Activated CD8-positive, alpha-beta T cell treated with anti-CD3 and anti-CD28 coated beads for 36 hours (primary cell): ENCODE results near the gene TMEM43. TPM values are rescaled to one million over a fixed set of nuclear protein-coding genes. Genes with fewer than 3 reads are reported as not detected.

Experiments
- ATAC-seq: fragments of 200-7000 bp; cut with Tn5 transposase; one replicate; pipeline ENCODE4 v1.10.0; 2021; ENCODE audit warnings: mild to moderate bottlenecking, moderate library complexity
- CTCF ChIA-PET: fragments of 350-600 bp; sonication (Branson Sonifier 250); formaldehyde crosslinking; loops from one replicate; lab custom pipeline; 2021; ENCODE audit warnings: antibody characterized with exemption; lab: Charles Lee
- POLR2A ChIA-PET: fragments of 350-600 bp; sonication (Branson Sonifier 250); formaldehyde crosslinking; loops from one replicate; lab custom pipeline; 2021; ENCODE audit warnings: antibody characterized with exemption; lab: Charles Lee
- DNase-seq: peaks from one replicate; pipeline ENCODE4 v3.0.0-alpha.2; 2020
- H3K27ac Mint-ChIP-seq: one replicate; pipeline ENCODE4 v1.8.0; 2021; ENCODE audit warnings: mild to moderate bottlenecking, mixed read lengths
- H3K27me3 Mint-ChIP-seq: one replicate; pipeline ENCODE4 v1.8.0; 2021; ENCODE audit warnings: mixed read lengths
- H3K36me3 Mint-ChIP-seq: one replicate; pipeline ENCODE4 v1.8.0; 2021; ENCODE audit warnings: low read depth, mixed read lengths
- H3K4me1 Mint-ChIP-seq: one replicate; pipeline ENCODE4 v1.8.0; 2021; ENCODE audit warnings: low read depth, mixed read lengths
- H3K4me3 Mint-ChIP-seq: one replicate; pipeline ENCODE4 v1.8.0; 2021; ENCODE audit warnings: mild to moderate bottlenecking, moderate library complexity, mixed read lengths
- H3K9me3 Mint-ChIP-seq: one replicate; pipeline ENCODE4 v1.8.0; 2021; ENCODE audit warnings: mixed read lengths
- intact Hi-C: fragments of 100-400 bp; cut with micrococcal nuclease; formaldehyde crosslinking; loops from one replicate; pipeline ENCODE4 v1.10.0; 2022
- total RNA-seq, 2 experiments: library from RNA; stranded (reverse); gene quantifications; one replicate each; pipeline ENCODE4 v1.2.3, GENCODE V29; 2021
- TF ChIP-seq, protein P1 (sequence below): fragments of 200-600 bp; IDR thresholded peaks from one replicate; pipeline ENCODE4 v1.8.0; 2022; ENCODE audit warnings: antibody characterized with exemption, mild to moderate bottlenecking

The TMEM43 gene
- total RNA-seq, 2 experiments from 2014 or later = 19.7 to 20.2 TPM

GRCh38 chr3:14133188-14133800, 8.4 kb downstream of the TMEM43 start:
- H3K27me3 Mint-ChIP-seq = no peaks in the 10 kb centered on the region
- CTCF ChIA-PET = no interaction called here
- no peak overlapping the region for H3K27ac Mint-ChIP-seq
- no peaks in the 10 kb centered on the region for H3K9me3 Mint-ChIP-seq
- TF ChIP-seq, protein P1, sequence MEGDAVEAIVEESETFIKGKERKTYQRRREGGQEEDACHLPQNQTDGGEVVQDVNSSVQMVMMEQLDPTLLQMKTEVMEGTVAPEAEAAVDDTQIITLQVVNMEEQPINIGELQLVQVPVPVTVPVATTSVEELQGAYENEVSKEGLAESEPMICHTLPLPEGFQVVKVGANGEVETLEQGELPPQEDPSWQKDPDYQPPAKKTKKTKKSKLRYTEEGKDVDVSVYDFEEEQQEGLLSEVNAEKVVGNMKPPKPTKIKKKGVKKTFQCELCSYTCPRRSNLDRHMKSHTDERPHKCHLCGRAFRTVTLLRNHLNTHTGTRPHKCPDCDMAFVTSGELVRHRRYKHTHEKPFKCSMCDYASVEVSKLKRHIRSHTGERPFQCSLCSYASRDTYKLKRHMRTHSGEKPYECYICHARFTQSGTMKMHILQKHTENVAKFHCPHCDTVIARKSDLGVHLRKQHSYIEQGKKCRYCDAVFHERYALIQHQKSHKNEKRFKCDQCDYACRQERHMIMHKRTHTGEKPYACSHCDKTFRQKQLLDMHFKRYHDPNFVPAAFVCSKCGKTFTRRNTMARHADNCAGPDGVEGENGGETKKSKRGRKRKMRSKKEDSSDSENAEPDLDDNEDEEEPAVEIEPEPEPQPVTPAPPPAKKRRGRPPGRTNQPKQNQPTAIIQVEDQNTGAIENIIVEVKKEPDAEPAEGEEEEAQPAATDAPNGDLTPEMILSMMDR = no peak
- H3K4me3 Mint-ChIP-seq = no peak overlapping the region
- peaks cover 45% of the 10 kb centered on the region for H3K36me3 Mint-ChIP-seq
- DNase-seq = no peak
- intact Hi-C loops = no loop called here
- H3K4me1 Mint-ChIP-seq = peaks cover 1% of the 10 kb centered on the region
- POLR2A ChIA-PET = interaction anchor here (0.5 to 3.1 kb wide), 7 partner anchors 8 to 166 kb away, joined by 3 to 12 read pairs (median 3); partner anchors contain the start of genes CHCHD4, LSM3, TMEM43 and XPC
- no peak for ATAC-seq

DNA sequence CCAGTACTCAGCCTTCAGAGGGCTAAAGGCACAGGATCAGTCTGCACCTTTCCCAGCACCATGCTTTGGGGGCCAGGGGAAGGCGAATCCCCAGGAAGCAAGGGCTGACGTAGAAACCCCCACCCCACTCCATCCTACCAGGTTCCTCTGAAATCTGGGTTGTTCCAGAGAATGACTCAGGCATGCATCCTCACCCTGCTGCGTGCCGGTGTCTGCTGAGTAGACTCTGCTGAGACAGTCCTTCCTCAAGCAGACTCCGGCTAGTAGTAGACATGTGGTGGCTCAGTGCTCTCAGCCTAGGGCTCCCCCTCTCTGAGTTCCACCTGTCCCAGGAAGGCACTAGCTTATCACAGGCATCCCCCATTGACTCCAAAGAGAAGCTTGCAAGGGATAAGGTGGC, 9.0 kb downstream of the TMEM43 start:
- TF ChIP-seq, protein P1 = no peak
- Mint-ChIP-seq H3K4me1 (no peaks in the 10 kb centered on the region), H3K27ac (no peak overlapping the region), H3K4me3 (no peak overlapping the region), H3K9me3 (no peaks in the 10 kb centered on the region), H3K27me3 (no peaks in the 10 kb centered on the region), H3K36me3 (peaks cover 41% of the 10 kb centered on the region)
- CTCF ChIA-PET = no interaction called here
- intact Hi-C loops = no loop called here
- POLR2A ChIA-PET = interaction anchor here (0.5 to 3.1 kb wide), 7 partner anchors 9 to 166 kb away, joined by 3 to 12 read pairs (median 3); partner anchors contain the start of genes CHCHD4, LSM3, TMEM43 and XPC
- no peak for ATAC-seq
- no peak for DNase-seq

DNA sequence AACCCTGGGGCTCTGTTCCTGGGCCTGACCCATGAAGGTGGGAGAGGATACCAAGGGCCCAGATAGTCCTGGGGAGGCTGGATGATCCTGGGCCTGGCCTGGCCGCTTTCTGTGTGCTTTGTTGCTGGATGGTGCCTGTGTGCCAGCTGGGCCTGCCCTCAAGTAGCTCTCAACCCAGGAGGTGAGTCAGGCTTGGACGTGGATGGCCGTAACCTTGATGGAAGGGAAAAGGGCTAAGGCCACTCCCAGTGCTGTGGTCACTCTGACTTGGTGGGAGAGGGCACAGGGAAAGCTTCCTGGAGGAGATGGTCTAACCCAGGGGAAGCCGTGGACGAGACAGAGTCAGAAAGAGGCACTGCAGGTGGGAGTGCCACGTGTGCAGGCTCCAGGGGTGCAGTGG, 9.4 kb downstream of the TMEM43 start:
- Mint-ChIP-seq H3K36me3 (peaks cover 38% of the 10 kb centered on the region), H3K27me3 (no peaks in the 10 kb centered on the region), H3K4me1 (no peaks in the 10 kb centered on the region), H3K4me3 (no peak overlapping the region), H3K9me3 (no peaks in the 10 kb centered on the region), H3K27ac (no peak overlapping the region)
- intact Hi-C loops = no loop called here
- POLR2A ChIA-PET = interaction anchor here (0.8 to 3.1 kb wide), 7 partner anchors 9 to 44 kb away, joined by 3 to 12 read pairs (median 4); partner anchors contain the start of genes CHCHD4, LSM3, TMEM43 and XPC
- CTCF ChIA-PET = no interaction called here
- ATAC-seq = no peak
- TF ChIP-seq, protein P1 = no peak
- no peak for DNase-seq

- Mint-ChIP-seq H3K4me1 (no peaks in the 10 kb centered on the region), H3K27me3 (no peaks in the 10 kb centered on the region), H3K27ac (no peak overlapping the region), H3K9me3 (no peaks in the 10 kb centered on the region), H3K4me3 (no peak overlapping the region), H3K36me3 (peaks cover 29% of the 10 kb centered on the region)
- intact Hi-C loops = no loop called here
- no peak for DNase-seq
- TF ChIP-seq, protein P1 = no peak
- no peak for ATAC-seq
- POLR2A ChIA-PET = interaction anchor here (0.6 to 2.4 kb wide), 3 partner anchors 10 to 668 kb away, joined by 3 to 12 read pairs (median 4); partner anchors contain the start of genes CHCHD4 and TMEM43
- CTCF ChIA-PET = no interaction called here
These were observed 10.7 kb downstream of the TMEM43 start for GRCh38 chr3:14135581-14135980.

- Mint-ChIP-seq H3K27me3 (no peaks in the 10 kb centered on the region), H3K9me3 (no peaks in the 10 kb centered on the region), H3K4me3 (no peak overlapping the region), H3K36me3 (peaks cover 27% of the 10 kb centered on the region), H3K4me1 (peaks cover 9% of the 10 kb centered on the region), H3K27ac (no peak overlapping the region)
- intact Hi-C loops = no loop called here
- ChIA-PET POLR2A (interaction anchor here (1.1 to 2.8 kb wide), 2 partner anchors 12 to 42 kb away, joined by 3 to 9 read pairs; partner anchors contain the start of genes CHCHD4, LSM3, TMEM43 and XPC), CTCF (no interaction called here)
- TF ChIP-seq, protein P1 = no peak
- DNase-seq = no peak
- ATAC-seq = no peak
These were observed 12.2 kb downstream of the TMEM43 start for GRCh38 chr3:14137004-14137403.
